H9 (cell line): ENCODE data around the gene C1QL1. TPM values are rescaled to one million over a fixed set of nuclear protein-coding genes. Genes with fewer than 3 reads are reported as not detected.

Experiments used
- DNase-seq: peaks from one replicate; pipeline ENCODE4 v3.0.0-alpha.2; 2017
- H2AFZ ChIP-seq: one replicate; pipeline ENCODE4 v1.6.1; 2013; ENCODE audit warnings: mild to moderate bottlenecking, low read length, control low read depth, moderate library complexity
- H2AK5ac ChIP-seq: 2 replicates; pipeline ENCODE4 v1.6.1; 2013; ENCODE audit warnings: low read length, control low read depth, mixed read lengths; ENCODE audit not compliant: insufficient read length
- H2BK120ac ChIP-seq: one replicate; pipeline ENCODE4 v1.6.1; 2013; ENCODE audit warnings: low read depth, mild to moderate bottlenecking, low read length, control low read depth, inconsistent platforms; ENCODE audit not compliant: poor library complexity, severe bottlenecking
- H2BK12ac ChIP-seq: 2 replicates; pipeline ENCODE4 v1.6.1; 2013; ENCODE audit warnings: low read length, control low read depth, mixed read lengths, low read depth; ENCODE audit not compliant: insufficient read length
- H2BK15ac ChIP-seq: 2 replicates; pipeline ENCODE4 v1.6.1; 2013; ENCODE audit warnings: low read depth, low read length, control low read depth
- H2BK20ac ChIP-seq: one replicate; pipeline ENCODE4 v1.6.1; 2013; ENCODE audit warnings: low read depth, mild to moderate bottlenecking, low read length, control low read depth, inconsistent platforms; ENCODE audit not compliant: poor library complexity, severe bottlenecking
- H2BK5ac ChIP-seq: 2 replicates; pipeline ENCODE4 v1.6.1; 2013; ENCODE audit warnings: low read length, control low read depth, mixed read lengths; ENCODE audit not compliant: insufficient read length
- H3K14ac ChIP-seq: 2 replicates; pipeline ENCODE4 v1.6.1; 2013; ENCODE audit warnings: low read length, control low read depth; ENCODE audit not compliant: insufficient read depth
- H3K18ac ChIP-seq: 2 replicates; pipeline ENCODE4 v1.6.1; 2013; ENCODE audit warnings: low read depth, mild to moderate bottlenecking, mixed read lengths, low read length, control low read depth; ENCODE audit not compliant: insufficient read length
- H3K23ac ChIP-seq: 2 replicates; pipeline ENCODE4 v1.6.1; 2013; ENCODE audit warnings: low read length, control low read depth, mixed read lengths, low read depth; ENCODE audit not compliant: insufficient read length
- H3K23me2 ChIP-seq: 2 replicates; pipeline ENCODE4 v1.6.1; 2013; ENCODE audit warnings: low read depth, mild to moderate bottlenecking, mixed read lengths, low read length, control low read depth; ENCODE audit not compliant: insufficient read length, poor library complexity, severe bottlenecking
- H3K27ac ChIP-seq: 2 replicates; pipeline ENCODE4 v1.5.1; 2013; ENCODE audit warnings: low read length, control low read depth, mixed read lengths, low read depth; ENCODE audit not compliant: insufficient read length
- H3K27me3 ChIP-seq: 2 replicates; pipeline ENCODE4 v1.6.1; 2013; ENCODE audit warnings: low read length, control low read depth, inconsistent platforms; ENCODE audit not compliant: insufficient read depth
- H3K4ac ChIP-seq: 2 replicates; pipeline ENCODE4 v1.6.1; 2013; ENCODE audit warnings: low read depth, mild to moderate bottlenecking, control low read depth, inconsistent platforms, low read length, moderate library complexity
- H3K4me1 ChIP-seq: 2 replicates; pipeline ENCODE4 v1.6.1; 2013; ENCODE audit warnings: low read length, control low read depth, inconsistent platforms; ENCODE audit not compliant: insufficient read depth
- H3K4me2 ChIP-seq: 2 replicates; pipeline ENCODE4 v1.6.1; 2013; ENCODE audit warnings: low read length, control low read depth, mixed read lengths; ENCODE audit not compliant: insufficient read length, insufficient read depth
- H3K56ac ChIP-seq: 2 replicates; pipeline ENCODE4 v1.6.1; 2013; ENCODE audit warnings: low read depth, mild to moderate bottlenecking, mixed read lengths, low read length, control low read depth; ENCODE audit not compliant: insufficient read length
- H3K79me1 ChIP-seq: 2 replicates; pipeline ENCODE4 v1.6.1; 2013; ENCODE audit warnings: low read depth, mild to moderate bottlenecking, moderate library complexity, low read length, control low read depth, inconsistent platforms; ENCODE audit not compliant: insufficient read depth, poor library complexity, severe bottlenecking
- H3K79me2 ChIP-seq: 2 replicates; pipeline ENCODE4 v1.6.1; 2013; ENCODE audit warnings: low read length, control low read depth, inconsistent platforms; ENCODE audit not compliant: insufficient read depth
- H3K9ac ChIP-seq: 2 replicates; pipeline ENCODE4 v1.6.1; 2013; ENCODE audit warnings: low read length, control low read depth, mixed read lengths; ENCODE audit not compliant: insufficient read length; ENCODE audit errors: extremely low read depth
- H3K9me3 ChIP-seq: one replicate; pipeline ENCODE4 v1.6.1; 2013; ENCODE audit warnings: low read depth, low read length, inconsistent platforms; ENCODE audit not compliant: control insufficient read depth
- H3T11ph ChIP-seq: one replicate; pipeline ENCODE4 v1.6.1; 2013; ENCODE audit warnings: mild to moderate bottlenecking, low read length, control low read depth, inconsistent platforms
- H4K20me1 ChIP-seq: one replicate; pipeline ENCODE4 v1.6.1; 2013; ENCODE audit not compliant: control insufficient read depth, insufficient read length, insufficient read depth
- H4K5ac ChIP-seq: 2 replicates; pipeline ENCODE4 v1.6.1; 2013; ENCODE audit warnings: low read depth, mild to moderate bottlenecking, mixed read lengths, low read length, control low read depth; ENCODE audit not compliant: insufficient read length
- H4K8ac ChIP-seq: replicated peaks from 2 replicates; pipeline ENCODE4 v1.6.1; 2013; ENCODE audit warnings: low read length, control low read depth, mixed read lengths, low read depth; ENCODE audit not compliant: insufficient read length
- H4K91ac ChIP-seq: 2 replicates; pipeline ENCODE4 v1.6.1; 2013; ENCODE audit warnings: low read depth, mild to moderate bottlenecking, moderate library complexity, mixed read lengths, low read length, control low read depth; ENCODE audit not compliant: insufficient read length
- H3K27ac Mint-ChIP-seq, 3 experiments: 2 replicates in 2 of 3; 3 replicates in 1 of 3; pipeline ENCODE4 v1.8.0; 2020 to 2021; ENCODE audit warnings: mixed read lengths in 3 of 3, mild to moderate bottlenecking in 1 of 3, moderate library complexity in 1 of 3
- H3K27me3 Mint-ChIP-seq: 2 replicates; pipeline ENCODE4 v1.8.0; 2021; ENCODE audit warnings: low read depth, mild to moderate bottlenecking, moderate library complexity, mixed read lengths
- H3K36me3 Mint-ChIP-seq, 3 experiments: 2 replicates in 2 of 3; 3 replicates in 1 of 3; pipeline ENCODE4 v1.8.0; 2020 to 2021; ENCODE audit warnings: low read depth in 3 of 3, mixed read lengths in 3 of 3; ENCODE audit not compliant: insufficient read depth in 1 of 3
- H3K4me1 Mint-ChIP-seq, 2 experiments: 2 replicates each; pipeline ENCODE4 v1.8.0; 2020; ENCODE audit warnings: mixed read lengths in 2 of 2
- H3K4me3 Mint-ChIP-seq, 2 experiments: 2 replicates in 1 of 2; 3 replicates in 1 of 2; pipeline ENCODE4 v1.8.0; 2020 to 2021; ENCODE audit warnings: mild to moderate bottlenecking in 2 of 2, mixed read lengths in 2 of 2, moderate library complexity in 1 of 2
- H3K9me3 Mint-ChIP-seq, 2 experiments: 2 replicates in 1 of 2; 3 replicates in 1 of 2; pipeline ENCODE4 v1.8.0; 2020; ENCODE audit warnings: mild to moderate bottlenecking in 2 of 2, mixed read lengths in 2 of 2, moderate library complexity in 1 of 2
- CTCF ChIP-seq: fragments of 200-600 bp; sonication (generic); conservative IDR thresholded peaks from 3 replicates; pipeline ENCODE4 v1.8.0; 2021; ENCODE audit warnings: antibody characterized with exemption, mild to moderate bottlenecking
- WGBS: extraction: QIAGEN DNeasy Blood & Tissue Kit; methylation state at CpG from one replicate; pipeline ENCODE4 v1.1.7; 2013; ENCODE audit warnings: missing lambda C conversion rate, low lambda C conversion rate, mixed read lengths; ENCODE audit not compliant: insufficient read length; ENCODE audit errors: extremely low coverage; 5-methylcytosine and 5-hydroxymethylcytosine counted together
- long read RNA-seq: library from polyadenylated mRNA; unstranded; transcript quantifications from one replicate; pipeline ENCODE4 v2.0.0, GENCODE V29; 2020
- total RNA-seq: library from RNA; stranded (reverse); gene quantifications from 2 replicates; pipeline ENCODE4 v1.2.1, GENCODE V29; 2021

C1QL1 gene
- 6.0 and 6.4 TPM in 2 replicates for total RNA-seq
- long read RNA-seq: 0 reads

GRCh38 chr17:44968225-44969143, at the start of gene C1QL1:
Gene C1QL1 (minus strand): TSS chr17:44968303. CDS start chr17:44968048, 255 bp downstream.
- Histone ChIP-seq H3K9me3 (no peaks in the 10 kb centered on the region), H2BK15ac (no peak within 1 kb of the TSS), H3K56ac (no peak within 1 kb of the TSS), H3K4ac (no peak within 1 kb of the TSS), H4K20me1 (no peaks in the 10 kb centered on the region), H3K9ac (no peak within 1 kb of the TSS), H3K27ac (no peak within 1 kb of the TSS), H4K5ac (no peak within 1 kb of the TSS), H3K4me2 (peak within 1 kb of the TSS; percentile 68), H3K23me2 (peaks cover 32% of the 10 kb centered on the region), H3K79me2 (no peaks in the 10 kb centered on the region), H2BK5ac (no peak within 1 kb of the TSS), H3T11ph (no peak within 1 kb of the TSS), H4K91ac (no peak within 1 kb of the TSS), H3K79me1 (no peaks in the 10 kb centered on the region), H2BK20ac (no peak within 1 kb of the TSS), H3K18ac (no peak within 1 kb of the TSS), H4K8ac (no peak within 1 kb of the TSS), H3K4me1 (no peaks in the 10 kb centered on the region; the same call in 1 of the 2 replicates), H3K14ac (no peak within 1 kb of the TSS), H3K23ac (no peak within 1 kb of the TSS), H2AK5ac (no peak within 1 kb of the TSS), H3K27me3 (peaks cover 31% of the 10 kb centered on the region), H2BK120ac (no peak within 1 kb of the TSS), H2AFZ (no peak within 1 kb of the TSS), H2BK12ac (no peak within 1 kb of the TSS)
- peaks cover 87% of the 10 kb centered on the region for H3K27me3 Mint-ChIP-seq
- H3K36me3 Mint-ChIP-seq: peaks cover 0 to 1% (median 0%) of the 10 kb centered on the region in 3 experiments; a peak in 1 of 7 replicates
- peaks cover 31 to 49% of the 10 kb centered on the region in 2 experiments for H3K4me1 Mint-ChIP-seq
- H3K4me3 Mint-ChIP-seq: peak within 1 kb of the TSS; percentile 76 to 94
- WGBS: no CpG with 5 or more reads among the region's 81 CpGs
- H3K27ac Mint-ChIP-seq: peak within 1 kb of the TSS in 2 of 3 experiments; percentile 70 to 89; a peak in 2 of 7 replicates
- H3K9me3 Mint-ChIP-seq: peaks cover 0 to 2% of the 10 kb centered on the region in 2 experiments; a peak in 1 of 5 replicates
- DNase-seq: peak; percentile 98
- peak; percentile 66 for TF ChIP-seq CTCF
